ENCODE measurements around the gene RASA1. TPM values are rescaled to one million over a fixed set of nuclear protein-coding genes. Genes with fewer than 3 reads are reported as not detected.

The RASA1 gene
- polyA plus RNA-seq, 3 donors = 2.1 to 20.1 (median 4.0) TPM

- Histone ChIP-seq H3K27me3 (ENCODE audit: control insufficient read depth in 2 of 2, insufficient read depth in 2 of 2, low read length in 2 of 2) (no peaks in the 10 kb centered on the region), H2AFZ (ENCODE audit: insufficient read depth, low read depth, low read length, poor library complexity, severe bottlenecking) (no peak overlapping the region), H3K4me3 (replicated peaks in 1 of 3; ENCODE audit: low read depth in 2 of 3, low read length in 3 of 3) (no peak overlapping the region), H3K9me3 (replicated peaks in 1 of 2; ENCODE audit: control insufficient read depth in 1 of 2, insufficient read depth in 1 of 2, low read length in 2 of 2) (no peaks in the 10 kb centered on the region), H3K4me2 (replicated peaks; ENCODE audit: extremely low read depth, low read length, poor library complexity, severe bottlenecking) (no peak overlapping the region), H3K9ac (ENCODE audit: insufficient read depth, low read length, poor library complexity, severe bottlenecking) (no peak overlapping the region), H4K20me1 (ENCODE audit: insufficient read depth, low read length) (peaks cover 72% of the 10 kb centered on the region), H3K36me3 (replicated peaks in 1 of 2; ENCODE audit: control insufficient read depth in 1 of 2, insufficient read depth in 2 of 2, low read length in 2 of 2) (peaks cover 71 to 78% of the 10 kb centered on the region in 2 donors), H3K27ac (ENCODE audit: low read depth in 1 of 2, low read length in 2 of 2) (no peak overlapping the region), H3K4me1 (ENCODE audit: control insufficient read depth in 1 of 2, insufficient read depth in 2 of 2, low read length in 2 of 2) (peaks cover 11 to 20% of the 10 kb centered on the region in 2 donors), H3K79me2 (ENCODE audit: insufficient read depth, low read length) (peaks cover 94% of the 10 kb centered on the region)
- intact Hi-C loops (cut with micrococcal nuclease) = no loop called here
- no CpG with 5 or more reads among the region's 2 CpGs for WGBS (ENCODE audit: insufficient coverage)
- Mint-ChIP-seq H3K27me3 (ENCODE audit: low read depth in 3 of 3) (peaks cover 0 to 3% (median 0%) of the 10 kb centered on the region in 3 donors), H3K27ac (peak overlapping the region in 3 of 7 donors; percentile 4 to 21 (median 5)), H3K4me3 (no peak overlapping the region), H3K36me3 (peaks cover 69 to 75% of the 10 kb centered on the region in 2 donors), H3K9me3 (peaks cover 0 to 1% (median 0%) of the 10 kb centered on the region in 7 donors), H3K4me1 (peaks cover 32% of the 10 kb centered on the region)
- no peak for DNase-seq
- TF ChIP-seq, protein P1, sequence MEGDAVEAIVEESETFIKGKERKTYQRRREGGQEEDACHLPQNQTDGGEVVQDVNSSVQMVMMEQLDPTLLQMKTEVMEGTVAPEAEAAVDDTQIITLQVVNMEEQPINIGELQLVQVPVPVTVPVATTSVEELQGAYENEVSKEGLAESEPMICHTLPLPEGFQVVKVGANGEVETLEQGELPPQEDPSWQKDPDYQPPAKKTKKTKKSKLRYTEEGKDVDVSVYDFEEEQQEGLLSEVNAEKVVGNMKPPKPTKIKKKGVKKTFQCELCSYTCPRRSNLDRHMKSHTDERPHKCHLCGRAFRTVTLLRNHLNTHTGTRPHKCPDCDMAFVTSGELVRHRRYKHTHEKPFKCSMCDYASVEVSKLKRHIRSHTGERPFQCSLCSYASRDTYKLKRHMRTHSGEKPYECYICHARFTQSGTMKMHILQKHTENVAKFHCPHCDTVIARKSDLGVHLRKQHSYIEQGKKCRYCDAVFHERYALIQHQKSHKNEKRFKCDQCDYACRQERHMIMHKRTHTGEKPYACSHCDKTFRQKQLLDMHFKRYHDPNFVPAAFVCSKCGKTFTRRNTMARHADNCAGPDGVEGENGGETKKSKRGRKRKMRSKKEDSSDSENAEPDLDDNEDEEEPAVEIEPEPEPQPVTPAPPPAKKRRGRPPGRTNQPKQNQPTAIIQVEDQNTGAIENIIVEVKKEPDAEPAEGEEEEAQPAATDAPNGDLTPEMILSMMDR (IDR thresholded peaks at IDR 0.05) = no peak
Observed at GRCh38 chr5:87408204-87408603, 140.5 kb downstream of the RASA1 start.

DNA sequence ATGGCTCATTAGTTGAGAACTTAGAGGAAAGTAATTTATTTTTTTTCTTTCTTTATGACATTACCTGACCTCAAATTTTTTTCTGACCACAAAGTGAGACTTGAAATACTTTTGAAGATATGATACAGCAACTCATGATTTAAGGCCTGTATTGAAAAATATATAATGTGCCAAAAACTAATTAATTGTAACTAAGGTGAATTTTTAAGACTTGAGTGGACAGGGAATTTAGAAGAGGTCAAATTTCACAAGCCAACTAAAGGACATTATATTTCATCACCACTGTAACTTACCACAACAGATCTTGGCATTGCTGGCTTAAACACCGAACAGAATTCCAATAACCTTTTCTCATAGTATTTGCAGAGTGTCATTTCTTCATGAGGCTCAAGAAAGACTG is 143.2 kb downstream of the RASA1 start:
- Histone ChIP-seq H3K79me2 (ENCODE audit: insufficient read depth, low read length) (peaks cover 68% of the 10 kb centered on the region), H3K36me3 (replicated peaks in 1 of 2; ENCODE audit: control insufficient read depth in 1 of 2, insufficient read depth in 2 of 2, low read length in 2 of 2) (peaks cover 44 to 51% of the 10 kb centered on the region in 2 donors), H3K9ac (ENCODE audit: insufficient read depth, low read length, poor library complexity, severe bottlenecking) (no peak overlapping the region), H3K4me1 (ENCODE audit: control insufficient read depth in 1 of 2, insufficient read depth in 2 of 2, low read length in 2 of 2) (peaks cover 13 to 23% of the 10 kb centered on the region in 2 donors), H3K4me3 (replicated peaks in 1 of 3; ENCODE audit: low read depth in 2 of 3, low read length in 3 of 3) (peak overlapping the region in 1 of 3 experiments; percentile 99), H3K27ac (ENCODE audit: low read depth in 1 of 2, low read length in 2 of 2) (peak overlapping the region in 1 of 2 donors; percentile 100), H3K27me3 (ENCODE audit: control insufficient read depth in 2 of 2, insufficient read depth in 2 of 2, low read length in 2 of 2) (no peaks in the 10 kb centered on the region), H3K4me2 (replicated peaks; ENCODE audit: extremely low read depth, low read length, poor library complexity, severe bottlenecking) (peak overlapping the region; percentile 73), H2AFZ (ENCODE audit: insufficient read depth, low read depth, low read length, poor library complexity, severe bottlenecking) (no peak overlapping the region), H3K9me3 (replicated peaks in 1 of 2; ENCODE audit: control insufficient read depth in 1 of 2, insufficient read depth in 1 of 2, low read length in 2 of 2) (no peaks in the 10 kb centered on the region), H4K20me1 (ENCODE audit: insufficient read depth, low read length) (peaks cover 46% of the 10 kb centered on the region)
- Mint-ChIP-seq H3K27ac (peak overlapping the region; percentile 10 to 99 (median 63)), H3K36me3 (peaks cover 46 to 49% of the 10 kb centered on the region in 2 donors), H3K9me3 (peaks cover 0 to 1% (median 0%) of the 10 kb centered on the region in 7 donors), H3K4me3 (peak overlapping the region; percentile 52 to 73), H3K4me1 (peaks cover 28% of the 10 kb centered on the region), H3K27me3 (ENCODE audit: low read depth in 3 of 3) (no peaks in the 10 kb centered on the region)
- TF ChIP-seq, protein P1 (IDR thresholded peaks at IDR 0.05) = no peak
- no CpG with 5 or more reads among the region's 1 CpG for WGBS (ENCODE audit: insufficient coverage)
- no peak for DNase-seq
- intact Hi-C loops (cut with micrococcal nuclease) = loop anchor here (10.0 kb wide), 1 partner anchor 146 kb away; the partner anchor contains the start of gene RASA1 (in 2 of the 2)
